ENCODE measurements around the gene STK32C.

STK32C gene

GRCh38 chr10:132306343-132306685, 1.4 kb downstream of the STK32C start:
- Histone ChIP-seq H3K4me3 (ENCODE audit: low read depth, low read length) (no peak overlapping the region), H4K91ac (ENCODE audit: low read depth, low read length) (no peak overlapping the region), H3K4me1 (ENCODE audit: control insufficient read depth in 1 of 2, insufficient read depth in 2 of 2, low read length in 2 of 2) (peaks cover 3 to 5% of the 10 kb centered on the region in 2 experiments), H2BK12ac (ENCODE audit: low read length) (no peak overlapping the region), H4K12ac (ENCODE audit: low read depth, low read length) (no peak overlapping the region), H3K4ac (ENCODE audit: low read depth, low read length) (no peak overlapping the region), H4K8ac (ENCODE audit: low read depth, low read length) (no peak overlapping the region), H2AFZ (ENCODE audit: insufficient read depth, low read length, poor library complexity) (no peak overlapping the region), H2AK5ac (ENCODE audit: low read length) (no peak overlapping the region), H3K27ac (ENCODE audit: low read depth, low read length) (no peak overlapping the region), H2BK5ac (ENCODE audit: low read depth, low read length, poor library complexity) (no peak overlapping the region), H2BK120ac (ENCODE audit: insufficient read depth, low read length, poor library complexity) (no peak overlapping the region), H3K9ac (ENCODE audit: low read length) (no peak overlapping the region), H3K4me2 (ENCODE audit: low read length) (no peak overlapping the region), H3K9me3 (ENCODE audit: insufficient read depth, low read depth, low read length) (peaks cover 28% of the 10 kb centered on the region), H3K79me1 (ENCODE audit: low read length) (no peaks in the 10 kb centered on the region), H3K23ac (ENCODE audit: low read length) (no peak overlapping the region), H3K36me3 (ENCODE audit: control insufficient read depth in 1 of 2, insufficient read depth in 2 of 2, low read length in 2 of 2) (no peaks in the 10 kb centered on the region), H3K14ac (ENCODE audit: low read length) (no peak overlapping the region), H3K18ac (ENCODE audit: low read length) (no peak overlapping the region), H3K27me3 (ENCODE audit: insufficient read depth, low read length) (peaks cover 39% of the 10 kb centered on the region), H3K79me2 (ENCODE audit: control insufficient read depth, insufficient read depth, low read length, poor library complexity) (no peaks in the 10 kb centered on the region)
- no CpG with 5 or more reads among the region's 16 CpGs for WGBS (ENCODE audit: extremely low coverage, insufficient coverage, insufficient read length)
- no peak for DNase-seq

- Histone ChIP-seq H3K79me1 (ENCODE audit: low read length) (no peaks in the 10 kb centered on the region), H3K9ac (ENCODE audit: low read length) (no peak overlapping the region), H3K4me3 (ENCODE audit: low read depth, low read length) (no peak overlapping the region), H3K79me2 (ENCODE audit: control insufficient read depth, insufficient read depth, low read length, poor library complexity) (no peaks in the 10 kb centered on the region), H3K4me1 (ENCODE audit: control insufficient read depth in 1 of 2, insufficient read depth in 2 of 2, low read length in 2 of 2) (peaks cover 3 to 5% of the 10 kb centered on the region in 2 experiments), H4K8ac (ENCODE audit: low read depth, low read length) (no peak overlapping the region), H4K12ac (ENCODE audit: low read depth, low read length) (no peak overlapping the region), H2BK12ac (ENCODE audit: low read length) (no peak overlapping the region), H3K36me3 (ENCODE audit: control insufficient read depth in 1 of 2, insufficient read depth in 2 of 2, low read length in 2 of 2) (no peaks in the 10 kb centered on the region), H2AFZ (ENCODE audit: insufficient read depth, low read length, poor library complexity) (no peak overlapping the region), H3K23ac (ENCODE audit: low read length) (no peak overlapping the region), H3K14ac (ENCODE audit: low read length) (no peak overlapping the region), H3K18ac (ENCODE audit: low read length) (no peak overlapping the region), H3K27me3 (ENCODE audit: insufficient read depth, low read length) (peaks cover 39% of the 10 kb centered on the region), H3K4ac (ENCODE audit: low read depth, low read length) (no peak overlapping the region), H4K91ac (ENCODE audit: low read depth, low read length) (no peak overlapping the region), H3K9me3 (ENCODE audit: insufficient read depth, low read depth, low read length) (peaks cover 28% of the 10 kb centered on the region), H2BK5ac (ENCODE audit: low read depth, low read length, poor library complexity) (no peak overlapping the region), H2BK120ac (ENCODE audit: insufficient read depth, low read length, poor library complexity) (no peak overlapping the region), H2AK5ac (ENCODE audit: low read length) (no peak overlapping the region), H3K4me2 (ENCODE audit: low read length) (no peak overlapping the region), H3K27ac (ENCODE audit: low read depth, low read length) (no peak overlapping the region)
- no CpG with 5 or more reads among the region's 22 CpGs for WGBS (ENCODE audit: extremely low coverage, insufficient coverage, insufficient read length)
- no peak for DNase-seq
Measured at GRCh38 chr10:132305654-132306342, 2.0 kb downstream of the STK32C start.

GRCh38 chr10:132304756-132305509, 2.8 kb downstream of the STK32C start:
- no peak overlapping the region for H4K8ac ChIP-seq (ENCODE audit: low read depth, low read length)
- no peak overlapping the region for H3K4ac ChIP-seq (ENCODE audit: low read depth, low read length)
- no peaks in the 10 kb centered on the region for H3K79me1 ChIP-seq (ENCODE audit: low read length)
- H2BK120ac ChIP-seq (ENCODE audit: insufficient read depth, low read length, poor library complexity) = no peak overlapping the region
- no peak overlapping the region for H2AFZ ChIP-seq (ENCODE audit: insufficient read depth, low read length, poor library complexity)
- no peak overlapping the region for H4K12ac ChIP-seq (ENCODE audit: low read depth, low read length)
- no peak overlapping the region for H3K23ac ChIP-seq (ENCODE audit: low read length)
- no peak overlapping the region for H3K4me2 ChIP-seq (ENCODE audit: low read length)
- DNase-seq = no peak
- no peak overlapping the region for H3K27ac ChIP-seq (ENCODE audit: low read depth, low read length)
- H3K4me1 ChIP-seq (ENCODE audit: control insufficient read depth in 1 of 2, insufficient read depth in 2 of 2, low read length in 2 of 2) = peaks cover 3 to 5% of the 10 kb centered on the region in 2 experiments
- no peak overlapping the region for H3K14ac ChIP-seq (ENCODE audit: low read length)
- no peak overlapping the region for H2BK12ac ChIP-seq (ENCODE audit: low read length)
- no peak overlapping the region for H3K4me3 ChIP-seq (ENCODE audit: low read depth, low read length)
- no peak overlapping the region for H2BK5ac ChIP-seq (ENCODE audit: low read depth, low read length, poor library complexity)
- H3K9ac ChIP-seq (ENCODE audit: low read length) = no peak overlapping the region
- H2AK5ac ChIP-seq (ENCODE audit: low read length) = no peak overlapping the region
- peaks cover 28% of the 10 kb centered on the region for H3K9me3 ChIP-seq (ENCODE audit: insufficient read depth, low read depth, low read length)
- H4K91ac ChIP-seq (ENCODE audit: low read depth, low read length) = no peak overlapping the region
- H3K79me2 ChIP-seq (ENCODE audit: control insufficient read depth, insufficient read depth, low read length, poor library complexity) = no peaks in the 10 kb centered on the region
- H3K27me3 ChIP-seq (ENCODE audit: insufficient read depth, low read length) = peaks cover 37% of the 10 kb centered on the region
- no CpG with 5 or more reads among the region's 21 CpGs for WGBS (ENCODE audit: extremely low coverage, insufficient coverage, insufficient read length)
- no peak overlapping the region for H3K18ac ChIP-seq (ENCODE audit: low read length)
- no peaks in the 10 kb centered on the region for H3K36me3 ChIP-seq (ENCODE audit: control insufficient read depth in 1 of 2, insufficient read depth in 2 of 2, low read length in 2 of 2)

GRCh38 chr10:132303361-132304115, 4.2 kb downstream of the STK32C start:
- no peak overlapping the region for H4K12ac ChIP-seq (ENCODE audit: low read depth, low read length)
- H3K9ac ChIP-seq (ENCODE audit: low read length) = no peak overlapping the region
- no peak for DNase-seq
- no peak overlapping the region for H4K8ac ChIP-seq (ENCODE audit: low read depth, low read length)
- H3K9me3 ChIP-seq (ENCODE audit: insufficient read depth, low read depth, low read length) = peaks cover 21% of the 10 kb centered on the region
- no peak overlapping the region for H3K4me3 ChIP-seq (ENCODE audit: low read depth, low read length)
- no peak overlapping the region for H3K27ac ChIP-seq (ENCODE audit: low read depth, low read length)
- H2BK12ac ChIP-seq (ENCODE audit: low read length) = no peak overlapping the region
- no peak overlapping the region for H2AK5ac ChIP-seq (ENCODE audit: low read length)
- H4K91ac ChIP-seq (ENCODE audit: low read depth, low read length) = no peak overlapping the region
- no peak overlapping the region for H3K23ac ChIP-seq (ENCODE audit: low read length)
- H2BK5ac ChIP-seq (ENCODE audit: low read depth, low read length, poor library complexity) = no peak overlapping the region
- H3K79me2 ChIP-seq (ENCODE audit: control insufficient read depth, insufficient read depth, low read length, poor library complexity) = no peaks in the 10 kb centered on the region
- H3K4me1 ChIP-seq (ENCODE audit: control insufficient read depth in 1 of 2, insufficient read depth in 2 of 2, low read length in 2 of 2) = peaks cover 3 to 5% of the 10 kb centered on the region in 2 experiments
- H3K27me3 ChIP-seq (ENCODE audit: insufficient read depth, low read length) = peaks cover 24% of the 10 kb centered on the region
- no peaks in the 10 kb centered on the region for H3K79me1 ChIP-seq (ENCODE audit: low read length)
- H3K4me2 ChIP-seq (ENCODE audit: low read length) = no peak overlapping the region
- no peak overlapping the region for H3K4ac ChIP-seq (ENCODE audit: low read depth, low read length)
- H2BK120ac ChIP-seq (ENCODE audit: insufficient read depth, low read length, poor library complexity) = no peak overlapping the region
- no CpG with 5 or more reads among the region's 21 CpGs for WGBS (ENCODE audit: extremely low coverage, insufficient coverage, insufficient read length)
- no peaks in the 10 kb centered on the region for H3K36me3 ChIP-seq (ENCODE audit: control insufficient read depth in 1 of 2, insufficient read depth in 2 of 2, low read length in 2 of 2)
- H3K14ac ChIP-seq (ENCODE audit: low read length) = no peak overlapping the region
- H2AFZ ChIP-seq (ENCODE audit: insufficient read depth, low read length, poor library complexity) = no peak overlapping the region
- no peak overlapping the region for H3K18ac ChIP-seq (ENCODE audit: low read length)

Measured in trophoblast cell (in vitro differentiated cells and primary cell).